Islet of Langerhans (tissue), 1 donor: Measurements from ENCODE around the gene SLC36A3.
"Not testable (repeated sequence)": the region's sequence is repeated elsewhere in the genome, so short reads cannot be mapped to it uniquely, and the experiment has no call there.

ENCODE experiments used
- FAIRE-seq: peaks from one replicate; lab custom pipeline; 2011; peaks lifted over from hg19 to GRCh38; lab: Jason Lieb, UNC

The SLC36A3 gene

DNA sequence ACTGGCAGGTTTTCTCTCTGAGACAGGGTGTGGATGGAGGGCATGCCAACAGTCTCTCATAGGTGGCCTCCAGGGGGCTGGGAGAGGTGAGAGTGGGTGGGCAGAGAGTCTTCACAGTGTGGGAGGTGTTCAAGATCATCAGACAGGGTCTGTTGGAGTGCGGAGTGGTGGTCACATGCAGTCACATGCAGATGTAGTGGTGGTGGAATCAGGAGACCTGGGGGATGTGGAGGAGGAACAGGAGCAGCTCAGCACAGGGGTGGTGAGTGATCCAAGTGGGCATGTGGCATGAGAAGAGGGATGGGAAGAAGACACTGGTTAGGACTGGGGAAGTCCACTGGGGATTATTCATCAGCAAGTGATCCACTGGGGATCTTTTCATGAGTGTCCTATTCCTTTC is 44.8 kb downstream of the SLC36A3 start:
- FAIRE-seq = no peak

GRCh38 chr5:151258201-151258611 is 45.4 kb downstream of the SLC36A3 start:
- FAIRE-seq = no peak

GRCh38 chr5:151257731-151258181 is 45.8 kb downstream of the SLC36A3 start:
- no peak for FAIRE-seq

- no peak for FAIRE-seq
Observed at GRCh38 chr5:151255621-151256286, 47.8 kb downstream of the SLC36A3 start.

- FAIRE-seq = not testable (repeated sequence)
Observed at GRCh38 chr5:151254990-151255389, 48.6 kb downstream of the SLC36A3 start.

DNA sequence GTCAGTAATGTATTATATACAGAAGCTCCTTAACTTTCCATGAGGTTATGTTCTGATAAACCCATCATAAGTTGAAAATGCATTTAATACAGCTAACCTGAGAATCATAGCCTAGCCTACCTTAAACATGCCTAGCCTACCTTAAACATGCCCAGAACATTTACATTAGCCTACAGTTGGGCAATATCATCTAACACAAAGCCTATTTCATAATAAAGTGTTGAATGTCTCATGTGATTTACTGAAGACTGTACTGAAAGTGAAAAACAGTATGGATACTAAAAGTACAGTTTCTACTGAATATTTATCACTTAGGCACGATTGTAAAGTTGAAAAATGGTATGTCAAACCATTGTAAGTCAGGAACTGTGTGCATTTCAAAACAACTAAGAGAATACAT is 49.0 kb downstream of the SLC36A3 start:
- no peak for FAIRE-seq

- FAIRE-seq = no peak
Observed at GRCh38 chr5:151253605-151253950, 50.0 kb downstream of the SLC36A3 start.

- peak; percentile 77 for FAIRE-seq
Observed at GRCh38 chr5:151252762-151253604, 50.6 kb downstream of the SLC36A3 start, which contains the start of gene GM2A. Gene GM2A (plus strand): TSS chr5:151253185. CDS start chr5:151253217, 32 bp downstream.

DNA sequence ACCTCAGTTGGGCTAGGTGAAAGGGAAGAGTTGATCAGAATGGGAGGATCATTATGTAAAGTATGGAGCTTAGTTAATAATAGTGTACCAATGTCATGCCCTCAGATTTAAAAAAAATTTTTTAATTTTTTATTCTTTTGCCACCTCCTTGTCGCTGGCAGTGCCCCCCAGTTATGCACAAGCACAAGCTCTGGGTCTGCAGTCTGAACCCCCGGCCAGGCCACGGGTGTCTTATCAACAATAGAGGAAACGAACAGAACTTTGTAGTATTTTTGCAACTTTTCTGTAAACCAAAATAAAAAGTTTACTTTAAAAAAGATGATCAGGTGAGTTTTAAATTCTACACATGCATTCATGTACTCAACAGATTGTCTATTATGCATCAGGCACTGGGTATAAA is 51.9 kb downstream of the SLC36A3 start:
- FAIRE-seq = no peak

GRCh38 chr5:151251001-151251551 is 52.5 kb downstream of the SLC36A3 start:
- FAIRE-seq = no peak

DNA sequence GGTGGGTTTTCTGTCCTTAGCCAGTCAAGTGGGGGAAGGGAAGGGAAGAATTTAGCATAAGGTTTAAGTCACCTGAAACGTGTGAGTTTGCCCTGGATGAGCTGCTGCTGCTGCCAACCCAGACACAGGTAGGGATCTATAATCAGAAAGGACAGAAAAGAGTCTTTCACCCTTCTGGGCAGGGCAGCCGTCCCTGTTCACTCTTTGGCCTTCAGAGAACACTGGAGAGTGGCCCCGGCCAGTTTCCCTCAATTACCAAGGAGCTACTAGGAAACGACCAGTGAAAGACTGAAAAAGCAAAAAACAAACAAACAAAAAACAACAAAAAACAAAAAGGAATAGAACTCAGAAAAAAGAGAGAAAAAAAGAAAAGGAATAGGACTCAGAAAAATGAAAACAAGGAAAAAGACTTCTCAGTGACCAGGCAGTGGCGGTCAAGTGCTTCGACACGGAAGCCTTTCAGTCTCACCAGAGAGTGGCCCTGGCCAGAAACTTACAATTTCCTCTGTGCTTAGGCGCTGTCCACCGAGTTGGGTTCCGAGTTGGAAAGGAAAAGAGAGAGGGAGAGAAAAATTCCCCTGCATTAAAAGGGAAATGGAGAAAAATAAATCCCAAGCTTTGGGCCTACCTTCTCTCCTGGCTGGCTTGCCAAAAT is 53.1 kb downstream of the SLC36A3 start:
- no peak for FAIRE-seq

DNA sequence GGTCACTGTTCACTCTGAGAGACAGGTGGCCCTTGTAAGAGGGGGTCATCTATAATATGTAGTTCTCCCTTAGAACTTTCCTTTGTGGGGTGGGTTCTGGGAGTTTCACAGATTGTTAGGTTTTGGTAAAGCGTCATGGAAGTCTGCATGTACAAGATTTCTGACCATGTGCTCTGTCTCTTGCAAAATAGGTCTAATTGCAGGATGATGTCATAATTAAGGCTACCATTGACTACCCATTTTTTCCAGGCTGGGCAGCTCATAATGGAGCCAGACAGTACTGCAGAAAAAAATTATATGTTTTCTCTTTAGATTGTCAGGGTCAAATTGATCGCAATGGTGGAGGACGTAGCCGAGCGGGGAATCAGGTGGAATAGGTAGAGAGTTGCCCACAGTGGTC is 54.3 kb downstream of the SLC36A3 start:
- no peak for FAIRE-seq

DNA sequence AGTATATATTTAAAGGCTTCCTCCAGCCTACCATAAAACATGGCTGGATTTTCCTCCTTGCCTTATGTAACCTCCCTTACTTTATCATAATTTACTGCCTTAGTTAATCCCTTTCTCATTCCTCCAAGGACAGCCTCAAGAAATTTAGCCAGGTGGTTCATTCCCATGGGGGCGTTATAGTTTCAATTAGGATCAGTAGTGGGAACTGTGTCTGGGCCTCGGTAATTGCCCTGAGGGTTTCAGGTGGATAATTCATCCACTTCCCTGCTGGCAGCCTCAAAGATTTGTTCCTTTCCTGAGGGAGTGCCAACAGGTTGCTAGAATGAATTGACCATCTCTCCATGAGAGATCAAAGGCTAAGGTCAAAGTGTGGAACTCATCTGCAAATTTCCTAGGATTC is 54.9 kb downstream of the SLC36A3 start:
- no peak for FAIRE-seq

GRCh38 chr5:151245680-151246219 is 57.8 kb downstream of the SLC36A3 start:
- no peak for FAIRE-seq

DNA sequence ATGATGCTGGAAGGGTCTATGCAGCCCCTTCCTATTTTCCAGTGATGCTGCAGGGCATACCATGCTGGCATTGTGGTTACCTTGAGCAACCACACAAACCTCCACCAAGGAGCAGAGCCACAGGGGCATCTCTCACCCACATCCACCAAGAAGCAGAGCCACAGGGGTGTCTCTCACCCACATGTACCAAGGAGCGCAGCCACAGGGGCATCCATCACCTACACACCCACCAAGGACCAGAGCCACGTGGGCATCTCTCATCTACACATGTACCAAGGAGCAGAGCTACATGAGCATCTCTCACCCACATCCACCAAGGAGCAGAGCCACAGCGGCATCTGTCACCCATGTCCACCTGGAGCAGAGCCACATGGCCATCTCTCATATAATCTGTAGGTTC is 59.4 kb downstream of the SLC36A3 start:
- no peak for FAIRE-seq

DNA sequence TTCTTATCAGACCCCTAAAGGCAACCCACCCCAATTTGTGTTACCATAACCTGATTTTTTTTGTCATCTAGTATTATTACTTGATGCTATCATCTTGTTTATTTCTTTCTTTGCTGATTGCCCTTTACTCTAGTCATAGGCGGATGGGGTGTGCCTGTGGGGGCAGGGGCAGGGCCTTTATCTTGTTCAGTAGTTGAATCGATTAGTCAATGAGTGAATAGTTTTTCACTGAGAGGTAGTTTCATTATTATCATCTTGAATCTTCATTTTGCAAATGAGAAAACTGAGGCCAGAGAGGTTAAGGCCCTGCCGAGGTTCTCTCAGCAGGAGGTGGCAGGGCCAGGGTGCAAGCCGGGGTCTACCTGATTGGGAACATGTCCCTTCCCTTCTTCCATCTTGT is 60.0 kb downstream of the SLC36A3 start:
- FAIRE-seq = no peak

DNA sequence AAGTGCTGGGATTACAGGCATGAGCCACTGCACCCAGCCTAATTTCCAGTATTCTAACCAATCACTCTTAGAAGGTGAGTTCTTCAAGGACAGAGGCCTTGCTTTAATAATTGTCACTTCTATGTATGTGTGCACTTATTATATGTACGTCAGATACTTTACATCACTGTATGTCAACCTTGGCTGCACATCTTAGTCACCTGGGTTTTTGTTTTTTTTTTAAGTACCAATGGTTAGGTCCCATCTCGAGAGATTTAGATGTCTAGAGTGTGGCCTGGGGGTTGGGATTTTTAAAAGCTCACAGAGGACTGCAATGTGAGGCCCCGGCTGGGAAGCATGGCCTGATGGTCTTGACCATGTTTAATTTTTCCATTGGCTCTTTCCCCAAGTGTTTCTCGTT is 60.4 kb downstream of the SLC36A3 start:
- no peak for FAIRE-seq

- FAIRE-seq = no peak
Observed at GRCh38 chr5:151240924-151241635, 62.5 kb downstream of the SLC36A3 start.

DNA sequence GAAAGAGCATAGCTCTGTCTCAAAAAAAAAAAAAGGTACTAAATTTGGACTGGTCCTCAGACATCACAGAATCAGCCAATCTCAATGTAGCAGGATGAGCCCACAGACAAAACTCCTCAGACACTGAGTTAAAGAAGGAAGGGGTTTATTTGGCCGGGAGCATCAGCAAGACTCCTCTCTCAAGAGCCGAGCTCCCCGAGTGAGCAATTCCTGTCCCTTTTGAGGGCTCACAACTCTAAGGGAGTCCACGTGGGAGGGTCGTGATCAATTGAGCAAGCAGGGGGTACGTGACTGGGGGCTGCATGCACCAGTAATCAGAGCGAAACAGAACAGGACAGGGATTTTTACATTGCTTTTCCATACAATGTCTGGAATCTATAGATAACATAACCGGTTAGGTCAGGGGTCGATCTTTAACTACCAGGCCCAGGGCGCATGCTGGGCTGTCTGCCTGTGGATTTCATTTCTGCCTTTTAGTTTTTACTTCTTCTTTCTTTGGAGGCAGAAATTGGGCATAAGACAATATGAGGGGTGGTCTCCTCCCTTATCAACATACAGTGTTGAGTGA is 63.2 kb downstream of the SLC36A3 start:
- FAIRE-seq = not testable (repeated sequence)

DNA sequence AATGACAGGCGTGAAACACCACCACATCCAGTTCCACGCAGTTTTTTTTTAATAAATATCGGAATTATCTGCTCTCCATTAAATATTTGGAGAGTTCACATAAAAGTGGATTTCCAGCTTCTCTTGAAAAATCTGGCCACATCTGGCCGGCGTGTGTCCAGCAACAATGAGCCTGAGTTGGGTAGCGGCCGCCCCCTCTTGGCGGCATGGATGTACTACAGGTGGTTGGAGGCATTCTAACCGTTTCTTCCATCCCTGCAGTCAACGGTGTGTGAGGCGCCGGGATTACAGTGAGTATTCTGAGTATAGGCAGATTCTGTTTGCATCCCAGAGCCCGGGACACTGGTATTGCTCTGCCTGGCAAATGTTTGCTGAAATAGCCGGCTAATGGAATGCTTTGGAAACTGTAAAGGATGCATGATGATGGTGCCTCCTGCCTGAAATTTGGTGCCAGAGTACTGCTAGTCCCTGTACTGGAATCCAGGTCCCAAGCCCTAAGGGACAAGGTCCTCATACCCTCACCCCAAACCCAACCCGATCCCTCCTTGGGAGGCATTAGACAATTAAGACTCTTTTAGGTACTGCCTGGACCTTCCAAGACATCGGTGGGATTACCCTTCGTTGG is 64.2 kb downstream of the SLC36A3 start:
- FAIRE-seq = no peak

DNA sequence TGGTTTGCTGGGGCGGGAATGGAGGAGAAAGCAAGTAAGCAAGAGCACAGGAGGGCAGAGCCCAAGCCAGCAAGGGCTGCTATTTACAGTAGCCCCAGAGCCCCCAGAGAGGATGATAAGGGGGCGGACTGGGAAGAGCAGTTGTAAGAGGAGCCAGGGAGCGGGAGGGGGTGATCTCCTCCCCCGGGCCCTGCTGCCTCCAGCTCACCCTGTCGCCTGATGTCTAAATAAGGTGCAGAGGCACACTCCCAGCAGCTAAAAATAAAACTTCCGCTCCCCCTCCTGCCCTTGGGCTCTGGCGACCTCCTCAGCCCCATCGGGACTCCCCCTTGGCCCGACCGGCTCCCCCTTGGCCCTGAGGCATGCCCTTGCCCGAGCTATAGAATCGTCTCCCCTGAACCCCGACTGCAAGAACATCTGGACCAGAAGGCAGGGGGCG is 65.2 kb downstream of the SLC36A3 start:
- FAIRE-seq = no peak
